ENCODE results near the gene ZC3H4.

ZC3H4 gene

DNA sequence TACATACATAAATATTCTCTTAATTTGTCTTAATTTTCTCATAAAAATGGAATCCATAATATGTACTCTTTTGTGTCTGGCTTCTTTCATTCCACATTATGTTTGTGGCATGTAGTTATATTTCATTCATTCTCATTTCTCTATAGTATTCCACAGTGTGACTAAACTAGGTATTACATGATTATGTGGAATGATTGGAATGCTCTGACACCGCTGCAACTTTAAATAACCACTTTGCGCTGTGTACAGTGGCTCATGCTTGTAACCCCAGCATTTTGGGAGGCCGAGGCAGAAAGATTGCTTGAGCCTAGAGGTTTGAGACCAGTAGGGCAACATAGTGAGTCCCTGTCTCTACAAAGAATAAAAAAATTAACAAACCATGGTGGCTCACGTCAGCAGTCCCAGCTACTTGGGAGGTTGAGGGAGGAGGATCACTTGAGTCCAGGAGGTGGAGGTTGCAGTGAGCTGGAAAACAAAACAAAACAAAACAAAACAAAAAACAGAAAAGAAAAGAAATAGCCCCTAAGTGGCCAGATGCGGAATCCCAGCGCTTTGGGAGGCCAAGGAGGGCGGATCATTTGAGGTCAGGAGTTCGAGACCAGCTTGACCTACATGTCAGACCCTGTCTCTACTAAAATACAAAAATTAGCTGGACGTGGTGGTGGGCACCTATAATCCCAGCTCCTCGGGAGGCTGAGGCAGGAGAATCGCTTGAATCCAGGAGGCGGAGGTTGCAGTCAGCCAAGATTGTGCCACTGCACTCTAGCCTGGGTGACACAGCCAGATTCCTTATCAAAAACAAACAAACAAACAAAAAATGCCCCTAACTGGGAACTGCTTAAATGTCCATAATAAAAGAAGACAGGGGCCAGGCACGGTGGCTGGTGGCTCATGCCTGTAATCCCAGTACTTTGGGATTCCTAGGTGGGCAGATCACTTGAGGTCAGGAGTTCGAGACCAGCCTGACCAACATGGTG, 9.1 kb upstream of the ZC3H4 start:
- TF ChIP-seq GATA3 (IDR thresholded peaks at IDR 0.05; ENCODE audit: low read depth, low read length) (no peak), GATA2 (IDR thresholded peaks at IDR 0.05; ENCODE audit: low read depth, low read length) (no peak)

DNA sequence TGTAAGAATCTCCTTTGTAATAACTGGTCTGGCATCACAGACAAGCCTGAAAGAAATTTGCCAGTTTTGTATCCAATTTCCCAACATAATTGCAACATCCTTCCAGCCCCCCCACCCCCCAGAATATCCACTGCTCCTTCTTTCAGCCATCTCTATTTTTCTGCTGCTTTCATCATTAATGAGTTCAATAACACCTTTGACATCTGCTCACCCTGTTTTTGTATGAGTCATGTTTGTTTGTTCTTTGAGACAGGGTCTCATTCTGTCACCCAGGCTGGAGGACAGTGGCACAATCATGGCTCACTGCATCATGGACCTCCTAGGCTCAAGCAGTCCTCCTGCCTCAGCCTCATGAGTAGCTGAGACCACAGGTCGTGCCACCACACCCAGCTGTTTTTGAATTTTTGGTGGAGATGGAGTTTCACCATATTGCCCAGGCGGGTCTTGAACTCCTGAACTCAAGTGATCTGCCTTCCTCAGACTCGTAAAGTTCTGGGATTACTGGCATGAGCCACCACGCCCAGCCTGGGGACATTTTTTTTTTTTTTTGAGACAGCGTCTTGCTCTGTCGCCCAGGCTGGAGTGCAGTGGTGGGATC, 7.0 kb upstream of the ZC3H4 start:
- TF ChIP-seq GATA3 (IDR thresholded peaks at IDR 0.05; ENCODE audit: low read depth, low read length) (no peak), GATA2 (IDR thresholded peaks at IDR 0.05; ENCODE audit: low read depth, low read length) (no peak)

- no peak for TF ChIP-seq GATA3 (IDR thresholded peaks at IDR 0.05; ENCODE audit: low read depth, low read length)
- TF ChIP-seq GATA2 (IDR thresholded peaks at IDR 0.05; ENCODE audit: low read depth, low read length) = no peak
Measured at GRCh38 chr19:47113850-47114651, 475 bp upstream of the ZC3H4 start.

DNA sequence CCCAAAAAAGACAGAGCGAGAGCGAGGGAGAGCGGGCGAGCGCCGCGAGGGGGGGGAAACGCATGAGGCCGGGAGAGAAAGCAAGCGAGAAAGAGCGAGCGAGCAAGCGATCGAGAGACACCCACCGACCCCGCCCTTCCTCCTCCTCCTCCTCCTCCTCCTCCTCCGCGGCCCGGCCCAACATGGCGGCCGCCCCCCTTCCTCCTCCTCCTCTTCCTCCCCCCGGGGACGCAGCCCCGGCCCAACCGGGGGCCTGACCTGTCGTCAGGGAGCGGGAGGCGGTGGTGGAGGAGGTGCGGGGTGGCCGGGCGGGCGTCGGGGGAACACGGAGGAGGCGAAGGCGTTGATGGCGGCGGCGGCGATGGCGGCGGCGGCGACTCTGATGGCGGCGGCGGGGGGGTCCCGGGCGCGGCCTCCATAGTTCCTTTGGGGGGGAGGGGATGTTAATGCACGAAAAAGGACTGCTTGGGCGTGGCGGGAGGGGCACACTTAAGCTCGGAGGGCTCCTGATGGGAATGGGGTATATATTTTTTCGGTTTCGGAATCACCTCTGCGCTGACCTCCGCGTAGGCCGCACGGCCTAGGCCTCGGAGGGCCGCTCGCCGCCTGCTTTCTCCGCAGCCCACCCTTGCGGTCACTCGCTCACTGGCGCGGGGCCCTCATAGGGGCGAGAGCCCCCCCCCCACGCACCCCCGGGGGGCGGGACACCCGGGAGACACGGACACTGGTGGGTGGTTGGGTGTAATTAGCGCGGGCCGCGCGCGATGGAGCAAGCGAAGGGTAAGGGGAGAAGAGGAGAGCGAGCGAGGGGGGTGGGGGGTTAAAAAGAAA, 1.2 kb downstream of the ZC3H4 start:
- no peak for TF ChIP-seq GATA2 (IDR thresholded peaks at IDR 0.05; ENCODE audit: low read depth, low read length)
- TF ChIP-seq GATA3 (IDR thresholded peaks at IDR 0.05; ENCODE audit: low read depth, low read length) = no peak

- TF ChIP-seq GATA2 (IDR thresholded peaks at IDR 0.05; ENCODE audit: low read depth, low read length) (no peak), GATA3 (IDR thresholded peaks at IDR 0.05; ENCODE audit: low read depth, low read length) (no peak)
Measured at GRCh38 chr19:47111682-47112165, 1.9 kb downstream of the ZC3H4 start.

DNA sequence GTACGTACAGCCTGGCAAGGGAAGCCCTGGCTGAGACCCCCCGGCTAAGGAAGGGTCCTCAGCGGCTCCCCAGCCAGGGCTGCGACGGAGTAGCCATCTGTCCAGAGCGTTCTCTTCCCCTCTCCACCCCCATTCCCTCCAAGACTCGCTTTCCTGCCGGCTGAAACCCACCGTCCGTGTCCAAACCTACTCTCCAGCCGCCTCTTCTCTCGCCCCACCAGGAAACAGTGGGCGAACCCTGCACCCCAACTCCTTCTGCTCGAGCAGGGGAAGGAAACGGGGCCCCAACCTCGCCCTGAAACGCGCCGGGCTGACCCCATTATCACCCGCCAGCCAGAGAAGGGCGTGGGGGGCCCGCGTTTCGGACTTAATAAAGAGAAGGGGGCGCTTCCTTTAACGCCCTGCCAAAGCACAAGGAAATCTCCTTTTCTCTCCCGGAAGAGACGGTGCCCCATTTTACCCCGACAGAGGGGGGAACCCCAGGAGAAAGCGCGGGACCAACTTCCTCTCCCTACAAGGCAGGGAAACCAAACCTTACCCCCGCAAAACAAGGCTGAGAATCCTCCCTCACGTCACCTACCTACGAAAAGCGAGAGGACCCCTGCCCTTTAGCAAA, 2.5 kb downstream of the ZC3H4 start:
- no peak for TF ChIP-seq GATA2 (IDR thresholded peaks at IDR 0.05; ENCODE audit: low read depth, low read length)
- TF ChIP-seq GATA3 (IDR thresholded peaks at IDR 0.05; ENCODE audit: low read depth, low read length) = no peak

- TF ChIP-seq GATA2 (IDR thresholded peaks at IDR 0.05; ENCODE audit: low read depth, low read length) (no peak), GATA3 (IDR thresholded peaks at IDR 0.05; ENCODE audit: low read depth, low read length) (no peak)
Measured at GRCh38 chr19:47110521-47111005, 3.0 kb downstream of the ZC3H4 start.

GRCh38 chr19:47109541-47110375, 3.8 kb downstream of the ZC3H4 start:
- TF ChIP-seq GATA2 (IDR thresholded peaks at IDR 0.05; ENCODE audit: low read depth, low read length) (no peak), GATA3 (IDR thresholded peaks at IDR 0.05; ENCODE audit: low read depth, low read length) (no peak)

GRCh38 chr19:47109177-47109540, 4.4 kb downstream of the ZC3H4 start:
- no peak for TF ChIP-seq GATA2 (IDR thresholded peaks at IDR 0.05; ENCODE audit: low read depth, low read length)
- TF ChIP-seq GATA3 (IDR thresholded peaks at IDR 0.05; ENCODE audit: low read depth, low read length) = no peak

DNA sequence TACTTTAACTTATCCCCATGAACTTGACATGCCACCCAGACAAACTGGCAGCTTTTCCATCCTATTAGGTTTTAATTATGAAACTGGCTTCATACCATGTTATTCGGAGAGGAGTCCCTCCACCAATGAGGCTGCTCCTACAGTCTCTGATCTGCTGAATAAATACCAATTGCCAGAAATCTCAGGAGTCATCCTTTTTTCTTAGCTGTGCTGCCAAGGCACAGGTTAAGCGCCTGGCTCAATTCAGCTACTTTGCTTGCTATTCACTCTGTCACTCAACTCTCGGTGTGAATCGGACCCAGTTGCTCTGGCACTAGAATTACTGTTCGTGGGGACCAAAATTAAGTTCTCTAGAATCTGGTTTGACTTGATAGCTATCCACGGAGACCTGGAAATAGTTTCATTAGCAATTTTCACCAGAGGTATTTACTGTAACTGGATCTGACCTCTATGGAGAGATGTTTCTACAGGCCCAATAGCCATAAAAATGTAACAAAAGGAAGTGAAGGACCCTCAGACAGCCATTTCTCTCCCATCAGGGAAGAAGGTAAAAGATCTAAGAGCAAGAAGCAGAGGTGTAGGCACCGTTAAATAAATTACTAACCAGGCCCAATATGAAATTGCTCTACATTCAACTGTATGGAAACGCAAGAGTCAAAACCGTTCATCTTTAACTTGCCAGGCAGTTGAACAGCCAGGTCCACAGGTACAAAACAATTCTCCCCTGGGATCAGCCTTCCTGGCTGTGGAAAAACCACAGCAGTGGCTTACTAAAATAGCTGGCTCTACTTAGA, 5.4 kb downstream of the ZC3H4 start:
- TF ChIP-seq GATA3 (IDR thresholded peaks at IDR 0.05; ENCODE audit: low read depth, low read length) (no peak), GATA2 (IDR thresholded peaks at IDR 0.05; ENCODE audit: low read depth, low read length) (no peak)

DNA sequence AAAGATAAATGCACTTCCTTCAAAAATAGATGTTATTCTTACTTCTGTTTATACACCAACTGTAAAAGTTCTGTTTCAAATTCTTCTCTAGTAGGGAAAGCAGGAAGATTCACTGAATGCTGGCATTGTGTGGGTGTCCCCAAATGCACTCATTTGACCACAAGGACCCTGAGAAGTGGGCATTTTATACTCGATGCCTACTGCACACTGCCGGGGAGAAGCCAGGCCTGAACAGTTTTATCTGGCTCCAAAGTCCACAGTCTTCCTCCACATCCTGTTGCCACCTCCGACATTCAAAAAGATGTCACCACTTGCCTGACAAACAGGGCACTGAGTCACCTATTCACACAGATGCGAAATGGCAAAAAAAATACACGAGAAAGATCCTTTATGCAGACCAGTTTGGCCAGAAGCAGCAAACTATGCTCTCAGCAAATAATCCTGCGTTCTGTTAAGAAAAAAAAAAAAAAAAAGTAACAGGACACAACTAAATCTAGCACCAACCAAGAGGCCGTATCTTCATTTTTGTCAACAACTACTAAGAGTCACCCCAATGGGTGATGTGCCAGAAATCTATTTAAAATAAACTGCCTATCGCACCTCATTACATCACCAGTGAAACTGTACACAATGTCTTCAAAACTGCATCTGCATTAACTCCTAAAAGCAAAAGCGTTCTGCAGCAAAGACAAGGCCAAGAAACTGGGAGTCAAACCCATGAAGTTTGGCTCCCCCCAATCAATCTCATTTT, 6.2 kb downstream of the ZC3H4 start:
- TF ChIP-seq GATA2 (IDR thresholded peaks at IDR 0.05; ENCODE audit: low read depth, low read length) = no peak
- no peak for TF ChIP-seq GATA3 (IDR thresholded peaks at IDR 0.05; ENCODE audit: low read depth, low read length)
